Erythroblast (primary cell): ENCODE measurements around the gene LRTM2.

Source experiments
- GATA1 ChIP-seq: IDR thresholded peaks from 2 replicates; pipeline ENCODE4 v1.6.1; 2011; ENCODE audit warnings: low read depth, mild to moderate bottlenecking, control low read depth, low read length, moderate library complexity
- POLR2A ChIP-seq: IDR thresholded peaks from 2 replicates; pipeline ENCODE4 v1.6.1; 2011; ENCODE audit warnings: mild to moderate bottlenecking, low read length

- TF ChIP-seq POLR2A (no peak), GATA1 (no peak)
Observed at GRCh38 chr12:1838205-1838993, 18.0 kb downstream of the LRTM2 start.
